OCI-LY1 (cell line): Measurements from ENCODE around the gene ACTL10.

ENCODE experiments used
- CTCF ChIP-seq: fragments of 200-600 bp; sonication (generic), shearing (Covaris generic); IDR thresholded peaks from 2 replicates; pipeline ENCODE4 v1.5.1; 2017; ENCODE audit warnings: mild to moderate bottlenecking, antibody characterized with exemption, low read length, moderate library complexity, mixed read lengths
- EZH2 ChIP-seq: fragments of 200-600 bp; sonication (generic), shearing (Covaris generic); IDR thresholded peaks from 2 replicates; pipeline ENCODE4 v1.8.0; 2017; ENCODE audit warnings: borderline replicate concordance, mixed run types, mild to moderate bottlenecking, antibody characterized with exemption, low read length, moderate library complexity, mixed read lengths

DNA sequence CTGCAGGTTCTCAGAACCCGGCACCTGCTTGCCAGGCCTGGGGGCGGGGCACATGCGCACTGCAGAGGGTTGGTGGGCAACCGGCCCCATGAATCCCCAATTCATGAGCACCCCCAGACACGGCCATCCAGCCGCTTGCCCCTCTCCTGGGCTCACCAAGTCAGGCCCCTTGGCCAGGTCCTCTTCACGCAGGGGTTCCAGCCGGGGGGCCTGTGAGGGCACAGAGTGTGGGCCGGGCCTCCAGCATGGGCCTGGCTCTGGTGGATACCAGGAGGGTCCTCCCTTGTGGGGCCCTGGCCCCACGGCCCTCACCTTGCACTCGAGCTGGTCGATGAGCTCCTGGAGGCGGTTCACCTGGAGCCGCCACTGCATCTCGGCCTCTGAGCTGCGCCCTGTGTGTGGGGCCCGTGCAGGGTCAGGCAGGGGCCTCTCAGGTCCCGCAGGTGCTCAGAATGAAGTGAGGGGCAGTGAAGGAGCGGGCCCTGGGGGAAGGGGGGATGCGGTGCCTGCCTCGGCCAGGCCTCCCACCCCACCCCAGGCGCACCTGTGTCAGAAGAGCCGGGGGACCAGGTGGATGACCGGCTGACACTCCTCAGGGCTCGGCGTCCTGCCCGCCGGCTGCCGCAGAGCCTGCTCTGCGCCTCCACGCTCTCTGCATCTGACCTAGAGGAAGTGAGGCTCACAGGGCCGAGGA lies 7.3 kb upstream of the ACTL10 start:
- no peak for TF ChIP-seq CTCF
- TF ChIP-seq EZH2 = no peak
